Bronchial epithelial cell (primary cell): ENCODE results near the gene JAG1. TPM values are rescaled to one million over a fixed set of nuclear protein-coding genes. Genes with fewer than 3 reads are reported as not detected.

Experiments
- DNase-seq: peaks from one replicate; pipeline ENCODE4 v3.0.0-alpha.2; 2010; ENCODE audit warnings: low read depth
- FAIRE-seq: peaks from 2 replicates; lab custom pipeline; 2011; peaks lifted over from hg19 to GRCh38; lab: Jason Lieb, UNC
- H3K27me3 ChIP-seq: 2 replicates; pipeline ENCODE4 v1.5.1; 2011; ENCODE audit warnings: low read length; ENCODE audit not compliant: control insufficient read depth, insufficient read depth
- H3K36me3 ChIP-seq: 2 replicates; pipeline ENCODE4 v1.5.1; 2011; ENCODE audit warnings: low read length; ENCODE audit not compliant: control insufficient read depth, insufficient read depth
- H3K4me3 ChIP-seq: 2 replicates; pipeline ENCODE4 v1.5.1; 2011; ENCODE audit warnings: mild to moderate bottlenecking, low read depth, low read length, control low read depth
- CTCF ChIP-seq: IDR thresholded peaks from 2 replicates; pipeline ENCODE4 v1.5.1; 2011; ENCODE audit warnings: mild to moderate bottlenecking, moderate library complexity, low read length, control low read depth, inconsistent platforms; ENCODE audit not compliant: insufficient read depth, severe bottlenecking
- total RNA-seq: library from RNA; depleted of rRNA; stranded (reverse); fragments of >200 nt; gene quantifications from 2 replicates; pipeline ENCODE4 v1.2.1, GENCODE V29; 2014

Gene JAG1
- total RNA-seq, 1 donor from 2014 or later, result 310 TPM

- Histone ChIP-seq H3K27me3 (no peaks in the 10 kb centered on the region), H3K36me3 (no peaks in the 10 kb centered on the region), H3K4me3 (no peak overlapping the region)
- DNase-seq, result no peak
- no peak for FAIRE-seq
- no peak for TF ChIP-seq CTCF
These were observed 33.3 kb upstream of the JAG1 start for GRCh38 chr20:10707068-10707467.

- Histone ChIP-seq H3K36me3 (no peaks in the 10 kb centered on the region), H3K27me3 (no peaks in the 10 kb centered on the region), H3K4me3 (no peak overlapping the region)
- TF ChIP-seq CTCF, result no peak
- FAIRE-seq, result no peak
- DNase-seq, result no peak
These were observed 32.6 kb upstream of the JAG1 start for GRCh38 chr20:10706460-10706811.

DNA sequence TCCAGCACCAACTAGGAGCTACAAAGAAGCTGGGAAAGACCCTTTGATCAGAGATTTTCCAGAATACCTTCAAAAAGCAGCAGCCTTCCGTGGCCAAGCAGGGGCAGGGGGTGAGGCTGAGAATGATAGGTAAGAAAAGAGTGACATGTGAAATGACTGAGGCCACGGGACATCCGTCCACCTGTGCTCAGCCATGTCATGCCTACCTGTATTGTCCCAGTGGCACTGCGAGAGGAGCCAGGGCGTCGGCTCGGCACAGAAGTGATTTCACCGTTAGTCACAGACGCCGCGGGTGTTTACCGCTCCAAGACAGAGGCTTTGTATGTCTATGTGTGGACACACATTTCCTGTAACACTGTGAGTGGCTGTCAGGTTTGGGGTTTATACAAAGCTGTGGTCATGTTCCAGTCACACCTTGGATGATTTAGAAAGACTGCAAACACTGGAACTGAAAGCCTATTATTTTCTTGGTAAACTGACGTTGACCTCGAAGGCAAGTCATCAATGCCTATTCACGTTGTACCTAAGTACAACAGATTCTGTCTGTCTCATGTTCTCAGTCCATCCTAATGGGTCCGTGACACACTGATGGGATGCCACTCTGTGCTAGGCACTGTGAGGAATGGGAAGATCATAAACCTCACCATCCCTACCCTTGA lies 32.1 kb upstream of the JAG1 start:
- TF ChIP-seq CTCF, result no peak
- no peaks in the 10 kb centered on the region for H3K27me3 ChIP-seq
- no peaks in the 10 kb centered on the region for H3K36me3 ChIP-seq
- DNase-seq, result peak; percentile 99
- FAIRE-seq, result peak; percentile 99
- H3K4me3 ChIP-seq, result no peak overlapping the region

DNA sequence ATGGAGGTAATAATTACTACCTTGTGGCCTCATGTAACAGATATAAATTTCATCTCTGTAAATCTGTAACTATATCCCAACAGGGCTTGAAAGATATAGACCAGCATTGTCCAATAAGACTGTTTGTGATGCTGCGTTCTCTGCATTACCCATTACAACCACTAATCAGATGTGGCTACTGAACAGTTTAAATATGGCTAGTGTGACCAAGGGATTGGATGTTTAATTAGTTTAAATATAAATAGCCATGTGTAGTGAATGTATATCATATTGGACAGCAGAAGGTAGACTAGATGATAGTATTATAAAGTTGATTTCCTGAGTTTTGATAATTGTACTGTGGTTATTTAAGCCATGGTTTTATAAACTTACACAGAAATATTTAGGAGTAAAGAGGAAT lies 27.8 kb upstream of the JAG1 start:
- Histone ChIP-seq H3K27me3 (no peaks in the 10 kb centered on the region), H3K36me3 (no peaks in the 10 kb centered on the region), H3K4me3 (no peak overlapping the region)
- FAIRE-seq (no peak), DNase-seq (no peak)
- TF ChIP-seq CTCF, result no peak

GRCh38 chr20:10699941-10700340 lies 26.1 kb upstream of the JAG1 start:
- FAIRE-seq, result no peak
- Histone ChIP-seq H3K36me3 (no peaks in the 10 kb centered on the region), H3K4me3 (no peak overlapping the region), H3K27me3 (no peaks in the 10 kb centered on the region)
- TF ChIP-seq CTCF, result no peak
- peak; percentile 32 for DNase-seq

DNA sequence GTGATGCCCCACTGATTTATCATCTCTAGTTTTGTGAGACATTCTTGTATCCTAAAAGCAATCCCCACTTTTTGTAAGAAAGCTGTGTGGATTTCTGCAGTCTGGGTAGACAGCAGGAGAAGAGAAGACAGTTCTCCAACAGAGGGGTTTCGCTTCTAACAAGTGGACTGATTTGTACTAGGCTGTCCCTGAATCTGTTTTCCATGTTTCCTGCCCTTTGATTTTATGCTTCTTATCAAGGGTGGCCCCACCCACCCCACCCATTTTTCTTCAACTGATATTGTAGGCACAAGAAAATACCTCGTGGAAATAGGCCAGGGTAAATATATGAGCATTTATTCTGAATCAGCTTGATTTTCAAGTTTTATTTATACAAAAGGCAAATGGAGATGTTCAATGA lies 25.7 kb upstream of the JAG1 start:
- Histone ChIP-seq H3K27me3 (no peaks in the 10 kb centered on the region), H3K4me3 (no peak overlapping the region), H3K36me3 (no peaks in the 10 kb centered on the region)
- TF ChIP-seq CTCF, result no peak
- DNase-seq, result no peak
- FAIRE-seq, result no peak
